PC-3 (cell line): ENCODE measurements around the gene NUP50.

Experiments
- EZH2 ChIP-seq: fragments of 300-600 bp; sonication (generic); IDR thresholded peaks from one replicate; pipeline ENCODE4 v1.6.1; 2017; ENCODE audit warnings: antibody characterized with exemption, mild to moderate bottlenecking, low read length; ENCODE audit not compliant: unreplicated experiment
- EZH2phosphoT487 ChIP-seq: fragments of 300-600 bp; sonication (generic); IDR thresholded peaks from 2 replicates; pipeline ENCODE4 v1.6.1; 2018; ENCODE audit warnings: mild to moderate bottlenecking, antibody characterized with exemption, low read length, borderline replicate concordance
- TF ChIP-seq, protein P1 (sequence below): fragments of 300-600 bp; sonication (generic); conservative IDR thresholded peaks from 2 replicates; pipeline ENCODE4 v1.5.1; 2017; ENCODE audit warnings: antibody characterized with exemption, low read depth, mild to moderate bottlenecking, low read length

DNA sequence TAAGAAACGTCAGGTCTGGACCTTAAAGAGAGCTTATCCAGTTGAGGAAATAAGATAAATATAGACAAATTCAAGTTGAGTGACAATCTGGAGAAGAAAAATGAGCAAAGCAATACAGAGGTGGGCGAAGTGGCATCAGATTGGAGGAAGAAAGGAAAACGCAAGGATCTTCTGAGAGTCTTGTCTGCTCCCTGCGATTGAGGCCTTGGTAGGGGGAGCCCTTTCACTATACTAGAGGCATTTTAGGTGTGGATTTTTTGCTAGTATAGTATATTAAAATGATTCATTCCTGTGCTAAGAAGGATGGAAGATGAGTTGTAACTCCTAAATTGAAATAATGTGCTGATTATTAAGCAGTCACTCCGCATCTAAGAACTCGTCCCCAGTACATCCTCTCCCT lies 8.1 kb downstream of the NUP50 start:
- TF ChIP-seq, protein P1, sequence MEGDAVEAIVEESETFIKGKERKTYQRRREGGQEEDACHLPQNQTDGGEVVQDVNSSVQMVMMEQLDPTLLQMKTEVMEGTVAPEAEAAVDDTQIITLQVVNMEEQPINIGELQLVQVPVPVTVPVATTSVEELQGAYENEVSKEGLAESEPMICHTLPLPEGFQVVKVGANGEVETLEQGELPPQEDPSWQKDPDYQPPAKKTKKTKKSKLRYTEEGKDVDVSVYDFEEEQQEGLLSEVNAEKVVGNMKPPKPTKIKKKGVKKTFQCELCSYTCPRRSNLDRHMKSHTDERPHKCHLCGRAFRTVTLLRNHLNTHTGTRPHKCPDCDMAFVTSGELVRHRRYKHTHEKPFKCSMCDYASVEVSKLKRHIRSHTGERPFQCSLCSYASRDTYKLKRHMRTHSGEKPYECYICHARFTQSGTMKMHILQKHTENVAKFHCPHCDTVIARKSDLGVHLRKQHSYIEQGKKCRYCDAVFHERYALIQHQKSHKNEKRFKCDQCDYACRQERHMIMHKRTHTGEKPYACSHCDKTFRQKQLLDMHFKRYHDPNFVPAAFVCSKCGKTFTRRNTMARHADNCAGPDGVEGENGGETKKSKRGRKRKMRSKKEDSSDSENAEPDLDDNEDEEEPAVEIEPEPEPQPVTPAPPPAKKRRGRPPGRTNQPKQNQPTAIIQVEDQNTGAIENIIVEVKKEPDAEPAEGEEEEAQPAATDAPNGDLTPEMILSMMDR: no peak; the same call in 1 of the 2 replicates
- no peak for TF ChIP-seq EZH2
- no peak for TF ChIP-seq EZH2phosphoT487
